ENCODE results near the gene COL6A1.
"Not testable (repeated sequence)": the region's sequence is repeated elsewhere in the genome, so short reads cannot be mapped to it uniquely, and the experiment has no call there.

COL6A1 gene

DNA sequence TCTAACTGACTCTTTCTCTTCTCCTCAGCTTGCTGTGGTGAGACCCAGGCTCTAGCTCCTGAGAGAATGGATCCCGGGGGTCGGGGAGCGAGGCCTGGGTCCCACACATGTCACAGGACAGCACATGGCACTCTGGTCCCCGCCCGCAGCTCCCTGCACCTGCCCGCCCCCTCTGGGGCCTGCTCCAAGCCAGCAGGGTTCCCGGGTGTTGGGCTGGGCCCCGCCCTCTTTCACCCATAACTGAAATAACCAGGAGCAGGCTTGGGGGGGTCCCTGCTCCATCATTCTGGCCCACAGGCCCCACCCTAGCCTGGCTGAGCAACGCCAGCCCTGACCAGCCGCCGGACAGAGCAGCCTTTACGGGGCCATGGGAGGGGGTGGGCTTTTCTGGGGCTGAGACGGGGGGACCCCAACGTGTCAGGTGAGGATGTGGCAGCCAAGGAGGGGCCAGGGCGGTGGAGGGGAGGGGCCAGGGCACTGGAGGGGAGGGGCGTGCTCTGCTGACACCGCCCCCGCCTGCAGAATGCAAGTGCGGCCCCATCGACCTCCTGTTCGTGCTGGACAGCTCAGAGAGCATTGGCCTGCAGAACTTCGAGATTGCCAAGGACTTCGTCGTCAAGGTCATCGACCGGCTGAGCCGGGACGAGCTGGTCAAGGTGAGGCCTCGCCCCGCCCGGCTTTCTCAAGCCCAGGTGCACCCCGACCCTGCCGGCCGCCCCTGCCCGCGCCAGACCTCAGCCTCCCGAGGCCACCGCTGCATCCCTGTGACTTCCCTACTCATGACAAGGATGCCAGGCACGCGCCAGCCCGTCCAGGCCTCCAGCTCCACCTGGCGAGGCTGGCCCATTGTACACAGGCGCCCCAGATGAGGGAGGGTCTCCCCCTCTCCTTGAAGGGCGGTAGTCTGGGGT lies 19.4 kb downstream of the COL6A1 start:
- no peak for DNase-seq
- in situ Hi-C loops (cut with MboI; ENCODE audit: low pct_unique_long_range_greater_than_20kb, low sequenced_read_pairs): no loop called here

DNA sequence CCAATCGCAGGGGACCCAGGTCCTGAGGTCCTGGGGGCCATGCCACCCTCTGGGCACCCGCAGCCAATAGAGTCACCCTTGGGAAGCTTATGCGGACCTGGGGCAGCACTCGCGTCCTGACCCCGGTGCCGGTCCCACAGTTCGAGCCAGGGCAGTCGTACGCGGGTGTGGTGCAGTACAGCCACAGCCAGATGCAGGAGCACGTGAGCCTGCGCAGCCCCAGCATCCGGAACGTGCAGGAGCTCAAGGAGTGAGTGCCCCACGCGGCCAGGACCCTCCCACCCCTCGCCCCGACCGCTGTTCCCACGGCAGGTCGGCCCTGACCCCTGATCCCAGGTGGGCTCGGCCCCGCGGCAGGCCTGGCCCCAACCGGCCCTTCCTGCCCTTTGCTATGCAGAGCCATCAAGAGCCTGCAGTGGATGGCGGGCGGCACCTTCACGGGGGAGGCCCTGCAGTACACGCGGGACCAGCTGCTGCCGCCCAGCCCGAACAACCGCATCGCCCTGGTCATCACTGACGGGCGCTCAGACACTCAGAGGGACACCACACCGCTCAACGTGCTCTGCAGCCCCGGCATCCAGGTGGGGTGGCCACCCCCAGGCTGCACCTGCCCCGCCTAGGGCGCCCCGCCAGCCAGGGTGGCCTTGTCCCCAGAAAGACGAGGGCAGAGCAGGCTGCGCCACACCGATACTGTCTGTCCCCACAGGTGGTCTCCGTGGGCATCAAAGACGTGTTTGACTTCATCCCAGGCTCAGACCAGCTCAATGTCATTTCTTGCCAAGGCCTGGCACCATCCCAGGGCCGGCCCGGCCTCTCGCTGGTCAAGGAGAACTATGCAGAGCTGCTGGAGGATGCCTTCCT lies 20.5 kb downstream of the COL6A1 start:
- no peak for DNase-seq
- in situ Hi-C loops (cut with MboI; ENCODE audit: low pct_unique_long_range_greater_than_20kb, low sequenced_read_pairs): no loop called here

- DNase-seq: no peak
- in situ Hi-C loops (cut with MboI; ENCODE audit: low pct_unique_long_range_greater_than_20kb, low sequenced_read_pairs): no loop called here
Observed at GRCh38 chr21:46002841-46003574, 21.4 kb downstream of the COL6A1 start.

DNA sequence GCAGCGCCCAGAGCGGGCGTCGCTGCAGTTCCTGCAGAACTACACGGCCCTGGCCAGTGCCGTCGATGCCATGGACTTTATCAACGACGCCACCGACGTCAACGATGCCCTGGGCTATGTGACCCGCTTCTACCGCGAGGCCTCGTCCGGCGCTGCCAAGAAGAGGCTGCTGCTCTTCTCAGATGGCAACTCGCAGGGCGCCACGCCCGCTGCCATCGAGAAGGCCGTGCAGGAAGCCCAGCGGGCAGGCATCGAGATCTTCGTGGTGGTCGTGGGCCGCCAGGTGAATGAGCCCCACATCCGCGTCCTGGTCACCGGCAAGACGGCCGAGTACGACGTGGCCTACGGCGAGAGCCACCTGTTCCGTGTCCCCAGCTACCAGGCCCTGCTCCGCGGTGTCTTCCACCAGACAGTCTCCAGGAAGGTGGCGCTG lies 22.0 kb downstream of the COL6A1 start:
- in situ Hi-C loops (cut with MboI; ENCODE audit: low pct_unique_long_range_greater_than_20kb, low sequenced_read_pairs): no loop called here
- DNase-seq: no peak

GRCh38 chr21:46004168-46004861 lies 22.7 kb downstream of the COL6A1 start:
- in situ Hi-C loops (cut with MboI; ENCODE audit: low pct_unique_long_range_greater_than_20kb, low sequenced_read_pairs): no loop called here
- DNase-seq: no peak

- in situ Hi-C loops (cut with MboI; ENCODE audit: low pct_unique_long_range_greater_than_20kb, low sequenced_read_pairs): no loop called here
- no peak for DNase-seq
Observed at GRCh38 chr21:46005081-46005480, 23.5 kb downstream of the COL6A1 start.

DNA sequence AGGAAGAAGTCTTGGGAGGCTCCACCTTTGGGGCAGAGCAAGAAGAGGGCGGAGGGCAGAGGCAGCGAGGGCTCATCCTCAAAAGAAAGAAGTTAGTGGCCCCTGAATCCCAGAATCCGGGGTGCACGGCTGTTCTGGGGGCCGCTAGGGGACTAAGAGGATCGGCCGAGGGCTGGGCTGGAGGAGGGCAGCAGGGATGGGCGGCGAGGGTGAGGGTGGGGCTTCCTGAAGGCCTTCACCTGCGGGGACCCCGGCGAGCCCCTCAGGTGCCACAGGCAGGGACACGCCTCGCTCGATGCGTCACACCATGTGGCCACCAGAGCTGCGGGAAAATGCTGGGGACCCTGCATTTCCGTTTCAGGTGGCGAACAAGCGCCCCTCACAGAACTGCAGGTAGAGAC lies 23.9 kb downstream of the COL6A1 start:
- in situ Hi-C loops (cut with MboI; ENCODE audit: low pct_unique_long_range_greater_than_20kb, low sequenced_read_pairs): no loop called here
- DNase-seq: no peak

DNA sequence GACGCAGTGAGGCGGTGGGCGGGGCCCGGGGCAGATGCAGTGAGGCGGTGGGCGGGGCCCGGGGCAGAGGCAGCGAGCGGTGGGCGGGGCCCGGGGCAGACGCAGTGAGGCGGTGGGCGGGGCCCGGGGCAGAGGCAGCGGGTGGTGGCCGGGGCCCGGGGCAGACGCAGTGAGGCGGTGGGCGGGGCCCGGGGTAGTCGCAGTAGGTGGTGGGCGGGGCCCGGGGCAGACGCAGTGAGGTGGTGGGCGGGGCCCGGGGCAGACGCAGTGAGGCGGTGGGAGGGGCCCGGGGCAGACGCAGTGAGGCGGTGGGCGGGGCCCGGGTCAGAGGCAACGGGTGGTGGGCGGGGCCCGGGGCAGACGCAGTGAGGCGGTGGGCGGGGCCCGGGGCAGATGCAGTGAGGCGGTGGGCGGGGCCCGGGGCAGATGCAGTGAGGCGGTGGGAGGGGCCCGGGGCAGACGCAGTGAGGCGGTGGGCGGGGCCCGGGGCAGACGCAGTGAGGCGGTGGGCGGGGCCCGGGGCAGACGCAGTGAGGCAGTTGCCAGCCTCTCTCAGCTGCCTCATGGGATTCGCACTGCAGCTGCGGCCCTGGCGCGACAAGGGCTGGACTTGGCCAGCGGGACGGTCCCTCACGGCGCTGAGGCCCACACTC lies 24.4 kb downstream of the COL6A1 start:
- in situ Hi-C loops (cut with MboI; ENCODE audit: low pct_unique_long_range_greater_than_20kb, low sequenced_read_pairs); DNase-seq: not testable (repeated sequence)

GRCh38 chr21:46006547-46007491 lies 25.2 kb downstream of the COL6A1 start:
- in situ Hi-C loops (cut with MboI; ENCODE audit: low pct_unique_long_range_greater_than_20kb, low sequenced_read_pairs): no loop called here
- DNase-seq: no peak

DNA sequence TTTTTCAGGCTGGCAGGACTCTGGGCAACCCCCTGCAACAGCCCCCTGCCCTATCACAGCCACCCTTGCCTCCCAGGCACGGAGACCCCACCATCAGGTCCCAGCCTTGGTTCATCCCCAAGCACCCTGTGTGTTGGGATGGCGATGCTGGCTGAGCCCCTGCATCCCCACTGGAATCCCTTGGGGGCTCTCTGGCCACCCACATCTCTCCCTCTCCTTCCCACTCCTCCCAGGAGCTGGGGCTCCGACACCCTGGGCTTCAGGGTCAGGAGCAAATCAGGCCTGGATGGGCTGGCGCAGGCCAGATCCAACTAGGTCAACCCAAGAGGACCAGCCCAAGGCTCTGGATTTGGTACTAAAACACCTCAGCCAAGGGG lies 25.9 kb downstream of the COL6A1 start:
- in situ Hi-C loops (cut with MboI; ENCODE audit: low pct_unique_long_range_greater_than_20kb, low sequenced_read_pairs): no loop called here
- no peak for DNase-seq

- in situ Hi-C loops (cut with MboI; ENCODE audit: low pct_unique_long_range_greater_than_20kb, low sequenced_read_pairs): no loop called here
- DNase-seq: no peak
Observed at GRCh38 chr21:46008893-46009621, 27.5 kb downstream of the COL6A1 start.

DNA sequence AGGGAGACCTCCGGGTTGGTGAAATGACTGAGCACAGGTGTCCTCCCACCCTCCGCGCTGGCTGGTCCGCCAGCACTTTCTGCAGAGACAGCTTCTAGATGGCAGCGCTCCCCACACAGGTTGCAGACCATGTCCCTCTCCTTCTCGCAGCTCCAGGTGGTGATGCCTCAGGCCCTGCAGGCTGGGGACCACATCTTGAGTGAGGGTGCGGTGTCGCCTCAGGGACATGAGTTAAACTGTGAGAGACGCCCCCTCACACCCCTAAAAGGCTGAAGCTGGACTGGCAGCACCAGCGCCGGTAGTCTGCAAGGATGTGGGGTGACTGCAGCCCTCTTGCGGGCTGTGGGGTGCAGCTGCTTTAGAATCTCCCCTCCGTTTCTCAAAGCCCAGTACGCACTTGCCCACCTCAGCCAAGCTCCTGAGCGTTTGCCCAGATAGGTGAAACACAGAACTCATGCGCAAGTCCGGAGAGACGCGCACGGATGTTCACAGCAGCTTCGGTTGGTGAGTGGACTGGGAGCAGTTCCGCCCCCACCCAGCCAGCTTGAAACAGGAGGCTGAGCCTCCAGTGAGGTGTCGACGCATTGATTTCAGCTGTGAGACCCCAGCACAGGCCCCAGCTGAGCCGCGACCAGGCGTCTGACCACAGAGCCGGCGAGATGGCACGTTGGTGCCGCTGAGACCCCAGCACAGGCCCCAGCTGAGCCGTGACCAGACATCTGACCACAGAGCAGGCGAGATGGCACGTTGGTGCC lies 28.6 kb downstream of the COL6A1 start:
- in situ Hi-C loops (cut with MboI; ENCODE audit: low pct_unique_long_range_greater_than_20kb, low sequenced_read_pairs): no loop called here
- DNase-seq: no peak

DNA sequence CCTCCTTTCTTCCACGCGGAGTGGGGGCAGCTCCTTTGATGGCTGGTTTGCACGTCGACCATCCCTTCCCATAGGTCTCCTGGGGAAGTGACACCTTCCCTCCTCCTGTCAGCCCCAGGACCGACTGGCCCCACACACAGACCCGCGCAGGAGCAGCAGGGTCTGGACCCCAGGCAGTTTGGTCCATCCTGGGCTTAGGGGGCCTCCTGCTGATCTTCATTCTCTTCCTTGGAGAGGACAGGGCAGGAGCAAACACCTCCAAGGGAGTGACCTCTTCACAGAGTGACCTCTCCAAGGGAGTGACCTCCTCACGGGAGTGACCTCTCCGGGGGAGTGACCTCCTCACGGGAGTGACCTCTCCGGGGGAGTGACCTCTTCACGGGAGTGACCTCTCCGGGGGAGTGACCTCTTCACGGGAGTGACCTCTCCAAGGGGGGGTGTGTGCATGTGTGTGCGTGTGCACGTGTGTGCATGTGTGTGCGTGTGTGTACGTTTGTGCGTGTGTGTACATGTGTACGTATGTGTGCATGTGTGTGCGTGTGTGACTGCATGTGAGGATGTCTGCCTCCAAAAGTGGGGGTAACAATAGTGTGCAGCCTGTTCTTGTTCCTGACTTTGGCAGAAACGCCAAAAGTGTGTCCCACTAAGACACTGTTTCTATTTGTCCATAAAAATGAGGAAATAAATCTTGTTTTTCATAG lies 29.8 kb downstream of the COL6A1 start:
- DNase-seq: no peak
- in situ Hi-C loops (cut with MboI; ENCODE audit: low pct_unique_long_range_greater_than_20kb, low sequenced_read_pairs): no loop called here

- no peak for DNase-seq
- in situ Hi-C loops (cut with MboI; ENCODE audit: low pct_unique_long_range_greater_than_20kb, low sequenced_read_pairs): no loop called here
Observed at GRCh38 chr21:46012154-46012553, 30.6 kb downstream of the COL6A1 start.

GRCh38 chr21:46014828-46015227 lies 33.3 kb downstream of the COL6A1 start:
- in situ Hi-C loops (cut with MboI; ENCODE audit: low pct_unique_long_range_greater_than_20kb, low sequenced_read_pairs): no loop called here
- no peak for DNase-seq

- in situ Hi-C loops (cut with MboI; ENCODE audit: low pct_unique_long_range_greater_than_20kb, low sequenced_read_pairs): no loop called here
Observed at GRCh38 chr21:46017148-46017547, 35.6 kb downstream of the COL6A1 start.

More at GRCh38 chr21:46017148-46017547, 35.6 kb downstream of the COL6A1 start:
- DNase-seq: peak; percentile 28
